Fibroblast of the aortic adventitia (primary cell): ENCODE measurements around the gene NRIP2. TPM values are rescaled to one million over a fixed set of nuclear protein-coding genes. Genes with fewer than 3 reads are reported as not detected.
"Not testable (repeated sequence)": the region's sequence is repeated elsewhere in the genome, so short reads cannot be mapped to it uniquely, and the experiment has no call there.

Source experiments
- DNase-seq: peaks from one replicate; pipeline ENCODE4 v3.0.0-alpha.2; 2010; ENCODE audit warnings: low read depth
- H3K4me3 ChIP-seq: 2 replicates; pipeline ENCODE4 v1.5.1; 2011; ENCODE audit warnings: low read depth, mild to moderate bottlenecking, control low read depth, low read length, moderate library complexity
- total RNA-seq: library from RNA; depleted of rRNA; stranded (reverse); fragments of >200 nt; gene quantifications from 2 replicates; pipeline ENCODE4 v1.2.3, GENCODE V29; 2012; ENCODE audit warnings: low replicate concordance
- TF ChIP-seq, protein P1 (sequence below): IDR thresholded peaks from 2 replicates; pipeline ENCODE4 v1.5.1; 2011; ENCODE audit warnings: mild to moderate bottlenecking, low read length, control low read depth, inconsistent platforms; ENCODE audit not compliant: insufficient read depth

Gene NRIP2, protein sequence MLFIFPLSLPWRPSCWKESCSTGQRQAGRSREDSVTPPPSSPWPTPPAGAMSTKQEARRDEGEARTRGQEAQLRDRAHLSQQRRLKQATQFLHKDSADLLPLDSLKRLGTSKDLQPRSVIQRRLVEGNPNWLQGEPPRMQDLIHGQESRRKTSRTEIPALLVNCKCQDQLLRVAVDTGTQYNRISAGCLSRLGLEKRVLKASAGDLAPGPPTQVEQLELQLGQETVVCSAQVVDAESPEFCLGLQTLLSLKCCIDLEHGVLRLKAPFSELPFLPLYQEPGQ
- not detected in 2 replicates for total RNA-seq

DNA sequence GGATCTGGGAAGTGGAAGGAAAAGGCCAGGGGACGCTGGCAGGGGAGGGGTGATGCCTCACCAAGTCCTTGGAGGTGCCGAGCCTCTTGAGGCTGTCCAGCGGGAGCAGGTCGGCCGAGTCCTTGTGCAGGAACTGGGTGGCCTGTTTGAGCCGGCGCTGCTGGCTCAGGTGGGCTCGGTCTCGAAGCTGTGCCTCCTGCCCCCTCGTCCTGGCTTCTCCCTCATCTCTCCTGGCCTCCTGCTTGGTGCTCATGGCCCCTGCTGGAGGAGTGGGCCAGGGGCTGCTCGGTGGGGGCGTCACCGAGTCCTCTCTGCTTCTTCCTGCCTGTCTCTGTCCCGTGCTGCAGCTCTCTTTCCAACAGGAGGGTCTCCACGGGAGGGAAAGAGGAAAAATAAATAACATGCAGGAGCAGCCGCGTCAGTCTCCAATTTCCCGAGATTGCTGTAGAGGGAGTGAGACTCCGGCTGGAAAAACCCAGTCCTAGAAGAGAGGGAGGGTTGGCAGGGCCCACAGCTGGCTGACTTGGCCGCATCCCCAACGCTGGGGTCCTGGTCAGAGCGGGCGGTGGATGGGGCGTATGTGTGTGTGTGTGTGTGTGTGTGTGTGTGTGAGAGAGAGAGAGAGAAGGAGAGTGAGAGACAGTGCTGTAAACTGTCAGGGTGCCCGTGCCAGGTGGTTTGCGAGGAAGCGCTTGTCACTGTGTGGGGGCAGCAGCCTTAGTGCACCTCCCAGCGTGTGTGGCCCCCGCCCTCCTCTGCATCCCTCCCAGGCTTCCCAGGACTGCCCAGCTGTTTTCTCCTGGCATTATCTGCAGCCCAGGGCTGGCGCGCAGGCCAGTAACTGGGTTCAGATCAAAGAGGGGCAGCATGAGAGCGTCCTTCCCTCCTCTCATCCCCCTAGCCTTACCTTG, at the start of gene NRIP2:
TSS of gene NRIP2 (minus strand) at position 455 of the 911 bp plus-strand sequence. CDS start at position 403, 52 bp downstream.
- H3K4me3 ChIP-seq, result no peak within 1 kb of the TSS

DNA sequence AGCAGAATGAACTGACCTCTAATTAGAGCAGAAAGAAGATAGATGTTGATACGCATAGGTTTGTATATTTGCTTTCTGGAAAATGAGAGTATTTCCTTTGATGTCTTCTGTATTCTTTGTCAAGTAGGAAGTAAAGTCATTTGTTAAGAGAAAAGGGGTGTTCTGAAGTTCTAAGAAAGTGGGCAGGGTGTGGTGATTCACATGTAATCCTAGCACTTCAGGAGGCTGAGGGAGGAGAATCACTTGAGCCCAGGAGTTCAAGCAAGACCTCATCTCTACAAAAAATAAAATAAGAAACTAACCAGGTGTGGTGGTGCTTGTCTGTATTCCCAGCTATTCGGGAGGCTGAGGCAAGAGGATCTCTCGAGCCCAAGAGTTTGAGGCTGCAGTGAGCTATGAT, 45.0 kb upstream of the NRIP2 start:
- TF ChIP-seq, protein P1, sequence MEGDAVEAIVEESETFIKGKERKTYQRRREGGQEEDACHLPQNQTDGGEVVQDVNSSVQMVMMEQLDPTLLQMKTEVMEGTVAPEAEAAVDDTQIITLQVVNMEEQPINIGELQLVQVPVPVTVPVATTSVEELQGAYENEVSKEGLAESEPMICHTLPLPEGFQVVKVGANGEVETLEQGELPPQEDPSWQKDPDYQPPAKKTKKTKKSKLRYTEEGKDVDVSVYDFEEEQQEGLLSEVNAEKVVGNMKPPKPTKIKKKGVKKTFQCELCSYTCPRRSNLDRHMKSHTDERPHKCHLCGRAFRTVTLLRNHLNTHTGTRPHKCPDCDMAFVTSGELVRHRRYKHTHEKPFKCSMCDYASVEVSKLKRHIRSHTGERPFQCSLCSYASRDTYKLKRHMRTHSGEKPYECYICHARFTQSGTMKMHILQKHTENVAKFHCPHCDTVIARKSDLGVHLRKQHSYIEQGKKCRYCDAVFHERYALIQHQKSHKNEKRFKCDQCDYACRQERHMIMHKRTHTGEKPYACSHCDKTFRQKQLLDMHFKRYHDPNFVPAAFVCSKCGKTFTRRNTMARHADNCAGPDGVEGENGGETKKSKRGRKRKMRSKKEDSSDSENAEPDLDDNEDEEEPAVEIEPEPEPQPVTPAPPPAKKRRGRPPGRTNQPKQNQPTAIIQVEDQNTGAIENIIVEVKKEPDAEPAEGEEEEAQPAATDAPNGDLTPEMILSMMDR, result no peak

More for the DNA sequence above, at the start of gene NRIP2:
- TF ChIP-seq, protein P1, result peak; percentile 29
- DNase-seq, result peak; percentile 65

DNA sequence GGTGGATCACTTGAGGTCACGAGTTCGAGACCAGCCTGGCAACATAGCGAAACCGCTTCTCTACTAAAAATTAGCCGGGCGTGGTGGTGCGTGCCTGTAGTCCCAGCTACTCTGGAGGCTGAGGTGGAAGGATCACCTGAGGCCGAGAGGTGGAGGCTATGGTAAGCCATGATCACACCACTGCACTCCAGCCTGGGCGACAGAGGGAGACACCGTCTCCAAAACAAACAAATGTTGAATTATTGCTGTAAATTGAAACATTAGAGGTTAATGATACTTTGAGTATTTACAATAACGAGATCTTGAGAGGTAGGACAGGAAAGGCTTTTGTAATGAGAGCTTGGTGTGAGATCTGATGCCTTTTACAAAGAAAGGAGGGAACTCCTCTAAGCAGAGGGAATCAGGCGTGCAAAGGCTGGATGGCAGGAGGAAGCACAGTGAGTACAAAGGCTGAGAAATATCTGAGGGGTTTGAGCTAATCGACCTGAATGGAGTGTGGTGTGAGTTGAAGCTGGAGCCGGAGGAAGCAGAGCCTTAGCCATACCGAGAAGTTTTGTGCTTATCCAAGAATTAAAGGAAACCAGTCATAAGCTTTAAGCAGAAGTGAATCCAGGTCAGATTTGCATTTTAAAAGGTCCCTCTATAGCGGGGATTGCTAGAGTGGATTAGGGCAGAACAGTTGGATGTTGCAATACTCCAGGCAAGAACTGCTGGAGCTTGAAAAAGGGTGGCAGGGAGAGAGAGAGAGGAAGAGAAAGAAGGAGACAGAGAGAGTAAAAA, 43.3 kb upstream of the NRIP2 start:
- TF ChIP-seq, protein P1, result no peak
- DNase-seq, result peak; percentile 63
- H3K4me3 ChIP-seq, result peak overlapping the region; percentile 82

More for the DNA sequence above, 45.0 kb upstream of the NRIP2 start:
- no peak overlapping the region for H3K4me3 ChIP-seq
- DNase-seq, result no peak

- TF ChIP-seq, protein P1, result peak; percentile 26
- H3K4me3 ChIP-seq, result peak within 1 kb of the TSS; percentile 82
- DNase-seq, result peak; percentile 85
These were observed 42.5 kb upstream of the NRIP2 start, which contains the start of the genes FOXM1 and RHNO1 for GRCh38 chr12:2877047-2877952. Gene FOXM1 (minus strand): TSS chr12:2877174. CDS start chr12:2874478, 2,696 bp downstream. Gene RHNO1 (plus strand): TSS chr12:2877223. CDS start chr12:2885367, 8,144 bp downstream.

GRCh38 chr12:2876431-2877046, 41.7 kb upstream of the NRIP2 start:
- peak; percentile 22 for DNase-seq

DNA sequence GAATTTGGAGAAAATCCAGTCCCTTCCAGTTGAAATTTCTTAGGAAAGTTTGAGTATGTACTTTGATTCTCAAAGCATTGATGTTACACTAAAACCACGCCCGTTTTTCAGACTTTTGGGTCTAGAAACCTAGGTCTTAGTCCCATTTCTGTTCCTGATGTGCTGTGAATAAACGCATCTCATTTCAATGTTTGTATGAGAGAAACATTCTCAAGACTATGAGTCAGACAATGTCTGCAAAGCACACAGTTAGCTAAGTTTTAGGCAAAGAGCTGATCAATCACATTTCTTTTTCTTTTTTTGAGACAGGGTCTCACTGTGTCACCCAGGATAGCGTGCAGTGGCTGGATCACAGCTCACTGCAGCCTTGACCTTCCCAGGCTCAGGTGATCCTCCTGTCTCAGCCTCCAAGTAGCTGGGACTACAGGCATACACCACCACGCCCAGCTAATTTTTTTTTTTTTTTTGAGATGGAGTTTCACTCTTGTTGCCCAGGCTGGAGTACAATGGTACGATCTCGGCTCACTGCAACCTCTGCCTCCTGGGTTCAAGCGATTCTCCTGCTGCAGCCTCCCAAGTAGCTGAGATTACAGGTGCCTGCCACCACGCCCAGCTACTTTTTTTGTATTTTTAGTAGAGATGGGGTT, 34.3 kb upstream of the NRIP2 start:
- DNase-seq, result peak; percentile 14
- H3K4me3 ChIP-seq, result not testable (repeated sequence)

More at GRCh38 chr12:2876431-2877046, 41.7 kb upstream of the NRIP2 start:
- TF ChIP-seq, protein P1, result no peak
- H3K4me3 ChIP-seq, result peak overlapping the region; percentile 82
